Parathyroid adenoma (tissue), 2 donors: ENCODE results near the gene LSM12.

Source experiments
- H2AFZ ChIP-seq: fragments of 300-600 bp; sonication (generic); one replicate; pipeline ENCODE4 v1.7.0; 2017; ENCODE audit warnings: antibody characterized with exemption, mild to moderate bottlenecking
- H3K27ac ChIP-seq: fragments of 300-600 bp; sonication (generic); one replicate; pipeline ENCODE4 v1.7.0; 2017
- H3K27me3 ChIP-seq: fragments of 300-600 bp; sonication (generic); one replicate; pipeline ENCODE4 v1.7.0; 2017; ENCODE audit warnings: low read length; ENCODE audit not compliant: control insufficient read depth, insufficient read depth
- H3K36me3 ChIP-seq: fragments of 300-600 bp; sonication (generic); one replicate; pipeline ENCODE4 v1.7.0; 2017; ENCODE audit warnings: low read length; ENCODE audit not compliant: control insufficient read depth, insufficient read depth
- H3K4me1 ChIP-seq: fragments of 300-600 bp; sonication (generic); one replicate; pipeline ENCODE4 v1.7.0; 2017; ENCODE audit warnings: control low read depth
- H3K4me2 ChIP-seq: fragments of 300-600 bp; sonication (generic); one replicate; pipeline ENCODE4 v1.7.0; 2017; ENCODE audit warnings: low read length
- H3K4me3 ChIP-seq: fragments of 300-600 bp; sonication (generic); one replicate; pipeline ENCODE4 v1.7.0; 2017; ENCODE audit warnings: low read depth, low read length
- H3K79me2 ChIP-seq: fragments of 300-600 bp; sonication (generic); one replicate; pipeline ENCODE4 v1.7.0; 2017; ENCODE audit warnings: control low read depth
- H3K9ac ChIP-seq: fragments of 300-600 bp; sonication (generic); one replicate; pipeline ENCODE4 v1.7.0; 2017; ENCODE audit warnings: mild to moderate bottlenecking
- H3K9me3 ChIP-seq: fragments of 300-600 bp; sonication (generic); one replicate; pipeline ENCODE4 v1.7.0; 2017; ENCODE audit warnings: low read length; ENCODE audit not compliant: control insufficient read depth
- TF ChIP-seq, protein P1 (sequence below): fragments of 300-600 bp; sonication (generic); IDR thresholded peaks from one replicate; pipeline ENCODE4 v1.7.0; 2017; ENCODE audit warnings: antibody characterized with exemption, mild to moderate bottlenecking
- donor health status: primary hyperparathyroidism.

Gene LSM12

DNA sequence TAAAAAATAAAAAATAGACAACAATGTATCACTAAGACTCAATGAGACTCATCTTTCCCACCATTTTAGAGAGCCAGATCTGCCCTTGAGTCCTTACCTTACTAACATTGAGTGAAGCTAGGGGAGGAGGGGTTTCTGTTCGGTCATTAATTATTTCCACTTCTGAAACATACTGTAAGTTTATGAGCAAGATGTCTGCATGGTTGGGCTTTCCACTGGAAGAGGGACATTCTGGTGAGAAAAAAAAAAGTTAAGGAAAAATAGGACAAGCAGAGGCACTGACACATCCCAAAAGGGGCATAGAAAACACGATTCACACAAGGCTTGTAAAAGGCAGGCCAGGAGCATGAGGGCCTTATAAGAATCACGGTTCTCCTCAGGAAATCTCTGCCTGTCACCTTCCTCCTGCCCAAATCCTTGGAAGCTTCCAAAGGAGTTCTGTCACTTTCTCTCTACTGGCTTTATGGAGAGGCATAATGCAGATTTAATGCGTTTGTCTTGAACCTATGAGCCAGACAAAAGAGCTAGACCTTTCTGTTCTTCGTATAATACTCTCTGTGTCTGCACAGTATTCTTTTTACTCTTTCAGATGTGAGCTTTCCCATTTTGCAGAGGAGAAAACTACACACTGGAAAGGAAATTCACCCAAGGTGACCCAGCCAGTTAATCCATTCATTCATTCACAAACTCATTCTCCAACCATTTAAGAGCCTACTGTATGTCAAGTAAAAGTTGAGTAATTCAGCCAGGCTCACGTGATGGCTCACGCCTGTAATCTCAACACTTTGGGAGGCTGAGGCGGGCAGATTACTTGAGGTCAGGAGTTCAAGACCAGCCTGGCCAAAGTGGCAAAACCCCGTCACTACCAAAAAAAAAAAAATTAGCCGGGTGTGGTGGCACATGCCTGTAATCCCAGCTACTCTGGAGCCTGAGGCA lies 2.5 kb downstream of the LSM12 start:
- Histone ChIP-seq H3K27ac (no peak overlapping the region), H3K4me3 (no peak overlapping the region), H3K4me1 (peaks cover 5% of the 10 kb centered on the region), H3K9ac (no peak overlapping the region), H3K9me3 (no peaks in the 10 kb centered on the region), H3K79me2 (peaks cover 49% of the 10 kb centered on the region), H3K27me3 (no peaks in the 10 kb centered on the region), H2AFZ (no peak overlapping the region), H3K36me3 (no peaks in the 10 kb centered on the region), H3K4me2 (no peak overlapping the region)
- TF ChIP-seq, protein P1, sequence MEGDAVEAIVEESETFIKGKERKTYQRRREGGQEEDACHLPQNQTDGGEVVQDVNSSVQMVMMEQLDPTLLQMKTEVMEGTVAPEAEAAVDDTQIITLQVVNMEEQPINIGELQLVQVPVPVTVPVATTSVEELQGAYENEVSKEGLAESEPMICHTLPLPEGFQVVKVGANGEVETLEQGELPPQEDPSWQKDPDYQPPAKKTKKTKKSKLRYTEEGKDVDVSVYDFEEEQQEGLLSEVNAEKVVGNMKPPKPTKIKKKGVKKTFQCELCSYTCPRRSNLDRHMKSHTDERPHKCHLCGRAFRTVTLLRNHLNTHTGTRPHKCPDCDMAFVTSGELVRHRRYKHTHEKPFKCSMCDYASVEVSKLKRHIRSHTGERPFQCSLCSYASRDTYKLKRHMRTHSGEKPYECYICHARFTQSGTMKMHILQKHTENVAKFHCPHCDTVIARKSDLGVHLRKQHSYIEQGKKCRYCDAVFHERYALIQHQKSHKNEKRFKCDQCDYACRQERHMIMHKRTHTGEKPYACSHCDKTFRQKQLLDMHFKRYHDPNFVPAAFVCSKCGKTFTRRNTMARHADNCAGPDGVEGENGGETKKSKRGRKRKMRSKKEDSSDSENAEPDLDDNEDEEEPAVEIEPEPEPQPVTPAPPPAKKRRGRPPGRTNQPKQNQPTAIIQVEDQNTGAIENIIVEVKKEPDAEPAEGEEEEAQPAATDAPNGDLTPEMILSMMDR: no peak

DNA sequence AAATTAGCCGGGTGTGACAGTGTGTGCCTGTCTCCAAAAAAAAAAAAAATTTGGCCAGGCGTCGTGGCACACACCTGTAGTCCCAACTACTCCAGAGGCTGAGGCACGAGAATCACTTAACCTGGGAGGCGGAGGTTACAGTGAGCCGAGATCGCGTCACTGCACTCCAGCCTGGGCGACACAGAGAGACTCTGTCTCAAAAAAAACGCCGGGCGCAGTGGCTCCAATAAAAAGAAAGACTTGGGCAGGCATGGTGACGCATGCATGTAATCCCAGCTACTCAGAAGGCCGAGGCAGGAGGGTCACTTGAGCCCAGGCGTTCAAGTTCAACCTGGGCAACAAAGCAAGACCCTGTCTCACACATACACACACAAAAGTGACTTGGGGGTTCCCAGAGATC lies 3.6 kb downstream of the LSM12 start:
- Histone ChIP-seq H3K79me2 (peaks cover 52% of the 10 kb centered on the region), H3K27me3 (no peaks in the 10 kb centered on the region), H3K4me2 (no peak overlapping the region), H3K4me1 (peaks cover 5% of the 10 kb centered on the region), H3K36me3 (no peaks in the 10 kb centered on the region), H3K9ac (no peak overlapping the region), H3K4me3 (no peak overlapping the region), H3K27ac (no peak overlapping the region), H2AFZ (no peak overlapping the region), H3K9me3 (no peaks in the 10 kb centered on the region)
- TF ChIP-seq, protein P1: no peak

- H3K79me2 ChIP-seq: peaks cover 49% of the 10 kb centered on the region
- no peaks in the 10 kb centered on the region for H3K27me3 ChIP-seq
- no peak overlapping the region for H3K4me2 ChIP-seq
- H3K9me3 ChIP-seq: no peaks in the 10 kb centered on the region
- H3K4me3 ChIP-seq: no peak overlapping the region
- no peak overlapping the region for H3K9ac ChIP-seq
- H3K27ac ChIP-seq: no peak overlapping the region
- no peaks in the 10 kb centered on the region for H3K36me3 ChIP-seq
- no peak overlapping the region for H2AFZ ChIP-seq
- TF ChIP-seq, protein P1: no peak
- no peaks in the 10 kb centered on the region for H3K4me1 ChIP-seq
These were observed 5.0 kb downstream of the LSM12 start for GRCh38 chr17:44061446-44061845.

DNA sequence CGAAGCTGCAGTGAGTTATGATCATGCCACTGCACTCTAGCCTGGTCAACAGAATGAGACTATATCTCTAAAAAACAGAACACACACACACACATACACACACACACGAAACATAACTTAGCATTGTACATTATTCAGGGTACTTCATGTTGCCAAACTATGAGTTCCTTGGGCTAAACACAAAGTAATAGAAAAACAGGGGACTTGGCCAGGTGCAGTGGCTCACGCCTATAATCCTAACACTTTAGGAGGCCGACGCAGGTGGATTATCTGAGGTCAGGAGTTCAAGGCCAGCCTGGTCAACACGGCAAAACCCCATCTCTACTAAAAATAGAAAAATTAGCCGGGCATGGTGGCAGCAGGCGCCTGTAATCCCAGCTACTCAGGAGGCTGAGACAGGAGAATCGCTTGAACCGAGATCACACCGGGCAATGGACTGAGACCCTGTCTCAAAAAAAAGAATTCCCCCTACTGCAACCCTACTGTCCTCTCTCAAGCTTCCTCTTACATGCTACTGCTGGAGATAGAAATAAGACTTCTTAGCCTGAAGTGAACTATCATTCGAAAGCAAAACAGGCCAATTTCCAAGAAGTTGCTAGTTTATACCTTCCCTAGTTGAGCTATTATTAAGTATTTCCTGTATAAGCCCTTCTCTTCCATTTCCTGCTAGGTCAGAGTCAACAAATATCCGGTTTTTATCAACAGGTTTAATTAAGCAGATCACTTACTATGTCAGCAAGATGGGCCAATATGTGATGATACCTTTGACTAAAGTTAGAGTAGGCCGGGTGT lies 7.2 kb downstream of the LSM12 start:
- peaks cover 62% of the 10 kb centered on the region for H3K79me2 ChIP-seq
- TF ChIP-seq, protein P1: no peak
- H2AFZ ChIP-seq: no peak overlapping the region
- H3K4me2 ChIP-seq: no peak overlapping the region
- no peaks in the 10 kb centered on the region for H3K9me3 ChIP-seq
- H3K4me3 ChIP-seq: no peak overlapping the region
- H3K9ac ChIP-seq: no peak overlapping the region
- H3K36me3 ChIP-seq: no peaks in the 10 kb centered on the region
- no peak overlapping the region for H3K27ac ChIP-seq
- H3K4me1 ChIP-seq: no peaks in the 10 kb centered on the region
- H3K27me3 ChIP-seq: no peaks in the 10 kb centered on the region
